ENCODE results near the gene TSPAN14. TPM values are rescaled to one million over a fixed set of nuclear protein-coding genes. Genes with fewer than 3 reads are reported as not detected.

The TSPAN14 gene
- total and polyA plus RNA-seq, 2 of the 13 experiments (the other 11 are each of a cell fraction or from before 2014, with no cell fraction given) = 24.1 to 80.6 TPM

- TF ChIP-seq ARID5B (CRISPR knock-in tag; IDR thresholded peaks at IDR 0.05) (peak; percentile 72), MYNN (CRISPR knock-in tag; IDR thresholded peaks at IDR 0.05; ENCODE audit: low read depth) (no peak), E2F2 (CRISPR knock-in tag; IDR thresholded peaks at IDR 0.05; ENCODE audit: borderline replicate concordance) (no peak), THYN1 (CRISPR knock-in tag; IDR thresholded peaks at IDR 0.05; ENCODE audit: borderline replicate concordance, low read depth) (no peak), NR3C1 (CRISPR knock-in tag; IDR thresholded peaks at IDR 0.05) (no peak), ISX (CRISPR knock-in tag; conservative IDR thresholded peaks at IDR 0.05) (no peak), SKI (IDR thresholded peaks at IDR 0.05; ENCODE audit: partially characterized antibody) (peak; percentile 19), ZNF567 (CRISPR knock-in tag; IDR thresholded peaks at IDR 0.05; ENCODE audit: borderline replicate concordance) (no peak), ZNF234 (CRISPR knock-in tag; conservative IDR thresholded peaks at IDR 0.05) (no peak), ZNF317 (CRISPR knock-in tag; IDR thresholded peaks at IDR 0.05) (no peak), DMTF1 (CRISPR knock-in tag; IDR thresholded peaks at IDR 0.05) (no peak), TERF1 (CRISPR knock-in tag; IDR thresholded peaks at IDR 0.05) (no peak), ZNF124 (CRISPR knock-in tag; IDR thresholded peaks at IDR 0.05) (no peak), ZNF740 (CRISPR knock-in tag; IDR thresholded peaks at IDR 0.05) (no peak), ZC3H13 (CRISPR knock-in tag; IDR thresholded peaks at IDR 0.05) (no peak), HNRNPUL1 (IDR thresholded peaks at IDR 0.05; ENCODE audit: low read depth, low read length) (no peak), E2F1 (CRISPR knock-in tag; IDR thresholded peaks at IDR 0.05) (no peak), PRMT3 (CRISPR knock-in tag; IDR thresholded peaks at IDR 0.05; ENCODE audit: borderline replicate concordance, low read depth) (no peak)
These were observed 42.8 kb upstream of the TSPAN14 start (continued) for GRCh38 chr10:80411267-80411668.
